ENCODE results near the gene TEAD2.

Gene TEAD2

DNA sequence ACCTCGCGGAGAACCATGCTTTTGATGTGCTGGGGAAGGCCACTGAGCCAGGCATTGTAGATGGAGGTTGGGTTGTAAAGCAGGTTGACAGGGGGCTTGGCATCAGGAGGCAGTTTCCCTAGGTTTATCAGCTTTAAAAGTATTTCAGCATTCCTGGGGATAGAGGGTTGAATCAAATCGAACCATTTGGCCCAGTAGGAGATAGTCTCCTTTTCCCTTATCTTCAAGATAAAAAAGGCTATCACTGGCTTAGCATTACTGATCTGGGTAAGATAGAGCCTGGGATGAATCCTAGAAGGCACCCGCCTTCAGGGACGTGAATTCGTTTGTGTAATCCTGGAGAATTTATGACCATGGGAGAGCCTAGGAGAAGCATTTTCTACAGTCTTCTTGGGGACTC is 67.8 kb downstream of the TEAD2 start:
- peaks cover 12% of the 10 kb centered on the region for H3K4me1 Mint-ChIP-seq
- no peaks in the 10 kb centered on the region for H3K9me3 Mint-ChIP-seq

More for the DNA sequence above, 67.8 kb downstream of the TEAD2 start:
- H3K4me3 Mint-ChIP-seq: no peak overlapping the region
- TF ChIP-seq, protein P1, sequence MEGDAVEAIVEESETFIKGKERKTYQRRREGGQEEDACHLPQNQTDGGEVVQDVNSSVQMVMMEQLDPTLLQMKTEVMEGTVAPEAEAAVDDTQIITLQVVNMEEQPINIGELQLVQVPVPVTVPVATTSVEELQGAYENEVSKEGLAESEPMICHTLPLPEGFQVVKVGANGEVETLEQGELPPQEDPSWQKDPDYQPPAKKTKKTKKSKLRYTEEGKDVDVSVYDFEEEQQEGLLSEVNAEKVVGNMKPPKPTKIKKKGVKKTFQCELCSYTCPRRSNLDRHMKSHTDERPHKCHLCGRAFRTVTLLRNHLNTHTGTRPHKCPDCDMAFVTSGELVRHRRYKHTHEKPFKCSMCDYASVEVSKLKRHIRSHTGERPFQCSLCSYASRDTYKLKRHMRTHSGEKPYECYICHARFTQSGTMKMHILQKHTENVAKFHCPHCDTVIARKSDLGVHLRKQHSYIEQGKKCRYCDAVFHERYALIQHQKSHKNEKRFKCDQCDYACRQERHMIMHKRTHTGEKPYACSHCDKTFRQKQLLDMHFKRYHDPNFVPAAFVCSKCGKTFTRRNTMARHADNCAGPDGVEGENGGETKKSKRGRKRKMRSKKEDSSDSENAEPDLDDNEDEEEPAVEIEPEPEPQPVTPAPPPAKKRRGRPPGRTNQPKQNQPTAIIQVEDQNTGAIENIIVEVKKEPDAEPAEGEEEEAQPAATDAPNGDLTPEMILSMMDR (IDR thresholded peaks at IDR 0.05): no peak
- H3K27me3 Mint-ChIP-seq (ENCODE audit: low read depth, poor library complexity): no peaks in the 10 kb centered on the region
- no peak for DNase-seq
- no peaks in the 10 kb centered on the region for H3K36me3 Mint-ChIP-seq (ENCODE audit: low read depth)
- H3K27ac Mint-ChIP-seq: peak overlapping the region; percentile 64

Measured in nephron progenitor cell (in vitro differentiated cells).